ENCODE results near the gene H6PD. TPM values are rescaled to one million over a fixed set of nuclear protein-coding genes. Genes with fewer than 3 reads are reported as not detected.
A peak's percentile ranks its signal among the peaks of the same experiment; 100 is the strongest.

H6PD gene
- total and polyA plus RNA-seq, 2 experiments from 2014 or later, result 1.2 to 4.7 TPM

- no peaks in the 10 kb centered on the region for H3K27me3 ChIP-seq (ENCODE audit: insufficient read depth)
- H3K9me2 ChIP-seq (ENCODE audit: insufficient read depth), result no peaks in the 10 kb centered on the region
- peaks cover 6% of the 10 kb centered on the region for H3K27me3 Mint-ChIP-seq (ENCODE audit: insufficient read depth, low read depth, poor library complexity)
- H3K4me2 ChIP-seq, result no peak overlapping the region
- DNase-seq (ENCODE audit: low spot score) (no peak), ATAC-seq (peak; percentile 33)
- H2AFZ ChIP-seq, result peak overlapping the region; percentile 83
- peaks cover 6% of the 10 kb centered on the region; the same call in 1 of the 2 replicates for H3K4me1 ChIP-seq (ENCODE audit: insufficient read depth)
- no peak overlapping the region for H3K4me3 ChIP-seq
- no peaks in the 10 kb centered on the region for H3K36me3 ChIP-seq (ENCODE audit: insufficient read depth)
- no peaks in the 10 kb centered on the region for H3F3A ChIP-seq (replicated peaks; ENCODE audit: low read depth)
- no peaks in the 10 kb centered on the region for H3K79me2 ChIP-seq (replicated peaks; ENCODE audit: insufficient read depth)
- no peaks in the 10 kb centered on the region for H3K36me3 Mint-ChIP-seq (ENCODE audit: low read depth)
- H4K20me1 ChIP-seq (replicated peaks; ENCODE audit: insufficient read depth), result no peaks in the 10 kb centered on the region
- H3K4me1 Mint-ChIP-seq, result peaks cover 31% of the 10 kb centered on the region
- H3K27ac Mint-ChIP-seq, result no peak overlapping the region
- no peaks in the 10 kb centered on the region for H3K9me3 Mint-ChIP-seq
- TF ChIP-seq CREB1 (CRISPR knock-in tag; IDR thresholded peaks at IDR 0.05; ENCODE audit: low read depth) (no peak), ZNF331 (CRISPR knock-in tag; IDR thresholded peaks at IDR 0.05; ENCODE audit: low read depth) (no peak), POLR2AphosphoS5 (IDR thresholded peaks at IDR 0.05; ENCODE audit: low read depth) (no peak), JUNB (IDR thresholded peaks at IDR 0.05; ENCODE audit: unreplicated experiment) (no peak), NANOG (IDR thresholded peaks at IDR 0.05; ENCODE audit: borderline replicate concordance) (no peak), EZH2phosphoT487 (IDR thresholded peaks at IDR 0.05; ENCODE audit: unreplicated experiment) (no peak), REST (IDR thresholded peaks at IDR 0.05; ENCODE audit: unreplicated experiment) (no peak), ETS1 (IDR thresholded peaks at IDR 0.05) (no peak), ZNF114 (CRISPR knock-in tag; IDR thresholded peaks at IDR 0.05) (no peak), ZNF462 (CRISPR knock-in tag; IDR thresholded peaks at IDR 0.05) (no peak), STAT1 (IDR thresholded peaks at IDR 0.05; ENCODE audit: unreplicated experiment) (no peak), EZH2 (IDR thresholded peaks at IDR 0.05; ENCODE audit: low read depth, unreplicated experiment) (no peak)
- TF ChIP-seq, protein P1, sequence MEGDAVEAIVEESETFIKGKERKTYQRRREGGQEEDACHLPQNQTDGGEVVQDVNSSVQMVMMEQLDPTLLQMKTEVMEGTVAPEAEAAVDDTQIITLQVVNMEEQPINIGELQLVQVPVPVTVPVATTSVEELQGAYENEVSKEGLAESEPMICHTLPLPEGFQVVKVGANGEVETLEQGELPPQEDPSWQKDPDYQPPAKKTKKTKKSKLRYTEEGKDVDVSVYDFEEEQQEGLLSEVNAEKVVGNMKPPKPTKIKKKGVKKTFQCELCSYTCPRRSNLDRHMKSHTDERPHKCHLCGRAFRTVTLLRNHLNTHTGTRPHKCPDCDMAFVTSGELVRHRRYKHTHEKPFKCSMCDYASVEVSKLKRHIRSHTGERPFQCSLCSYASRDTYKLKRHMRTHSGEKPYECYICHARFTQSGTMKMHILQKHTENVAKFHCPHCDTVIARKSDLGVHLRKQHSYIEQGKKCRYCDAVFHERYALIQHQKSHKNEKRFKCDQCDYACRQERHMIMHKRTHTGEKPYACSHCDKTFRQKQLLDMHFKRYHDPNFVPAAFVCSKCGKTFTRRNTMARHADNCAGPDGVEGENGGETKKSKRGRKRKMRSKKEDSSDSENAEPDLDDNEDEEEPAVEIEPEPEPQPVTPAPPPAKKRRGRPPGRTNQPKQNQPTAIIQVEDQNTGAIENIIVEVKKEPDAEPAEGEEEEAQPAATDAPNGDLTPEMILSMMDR (conservative IDR thresholded peaks at IDR 0.05; ENCODE audit: low read depth in 2 of 2), result no peak
- H3K27ac ChIP-seq (ENCODE audit: low read depth), result no peak overlapping the region
- H3K4me3 Mint-ChIP-seq, result no peak overlapping the region
Measured at GRCh38 chr1:9279172-9279840, 44.7 kb downstream of the H6PD start.
